ENCODE measurements around the gene TMTC3.
"Not testable (repeated sequence)": the region's sequence is repeated elsewhere in the genome, so short reads cannot be mapped to it uniquely, and the experiment has no call there.

Gene TMTC3

GRCh38 chr12:88207921-88208620 lies 66.0 kb downstream of the TMTC3 start:
- H3K4me1 ChIP-seq (ENCODE audit: control insufficient read depth, insufficient read depth, low read length), result no peaks in the 10 kb centered on the region
- H3K9ac ChIP-seq (ENCODE audit: low read length), result no peak overlapping the region
- no peaks in the 10 kb centered on the region for H3K36me3 ChIP-seq (ENCODE audit: control insufficient read depth, insufficient read depth, low read length)
- H3K4me3 ChIP-seq (ENCODE audit: low read length), result no peak overlapping the region
- no peak overlapping the region for H3K27ac ChIP-seq (ENCODE audit: low read depth, low read length)
- H3K27me3 ChIP-seq (ENCODE audit: control insufficient read depth, insufficient read depth, low read length), result no peaks in the 10 kb centered on the region

GRCh38 chr12:88208661-88209060 lies 66.6 kb downstream of the TMTC3 start:
- H3K36me3 ChIP-seq (ENCODE audit: control insufficient read depth, insufficient read depth, low read length), result no peaks in the 10 kb centered on the region
- no peaks in the 10 kb centered on the region for H3K4me1 ChIP-seq (ENCODE audit: control insufficient read depth, insufficient read depth, low read length)
- no peaks in the 10 kb centered on the region for H3K27me3 ChIP-seq (ENCODE audit: control insufficient read depth, insufficient read depth, low read length)
- no peak overlapping the region for H3K9ac ChIP-seq (ENCODE audit: low read length)
- H3K27ac ChIP-seq (ENCODE audit: low read depth, low read length), result no peak overlapping the region
- H3K4me3 ChIP-seq (ENCODE audit: low read length), result no peak overlapping the region

- H3K9ac ChIP-seq (ENCODE audit: low read length); H3K4me3 ChIP-seq (ENCODE audit: low read length); H3K27ac ChIP-seq (ENCODE audit: low read depth, low read length); H3K36me3 ChIP-seq (ENCODE audit: control insufficient read depth, insufficient read depth, low read length); H3K27me3 ChIP-seq (ENCODE audit: control insufficient read depth, insufficient read depth, low read length); H3K4me1 ChIP-seq (ENCODE audit: control insufficient read depth, insufficient read depth, low read length): not testable (repeated sequence)
Observed at GRCh38 chr12:88210311-88210710, 68.2 kb downstream of the TMTC3 start.

GRCh38 chr12:88218293-88218692 lies 76.2 kb downstream of the TMTC3 start:
- no peak overlapping the region for H3K9ac ChIP-seq (ENCODE audit: low read length)
- H3K27me3 ChIP-seq (ENCODE audit: control insufficient read depth, insufficient read depth, low read length), result no peaks in the 10 kb centered on the region
- H3K4me3 ChIP-seq (ENCODE audit: low read length), result no peak overlapping the region
- H3K36me3 ChIP-seq (ENCODE audit: control insufficient read depth, insufficient read depth, low read length), result no peaks in the 10 kb centered on the region
- H3K27ac ChIP-seq (ENCODE audit: low read depth, low read length), result no peak overlapping the region
- H3K4me1 ChIP-seq (ENCODE audit: control insufficient read depth, insufficient read depth, low read length), result no peaks in the 10 kb centered on the region

GRCh38 chr12:88219861-88220260 lies 77.8 kb downstream of the TMTC3 start:
- Histone ChIP-seq H3K27ac (ENCODE audit: low read depth, low read length) (no peak overlapping the region), H3K4me1 (ENCODE audit: control insufficient read depth, insufficient read depth, low read length) (no peaks in the 10 kb centered on the region), H3K9ac (ENCODE audit: low read length) (no peak overlapping the region), H3K4me3 (ENCODE audit: low read length) (no peak overlapping the region), H3K36me3 (ENCODE audit: control insufficient read depth, insufficient read depth, low read length) (no peaks in the 10 kb centered on the region), H3K27me3 (ENCODE audit: control insufficient read depth, insufficient read depth, low read length) (no peaks in the 10 kb centered on the region)

- Histone ChIP-seq H3K36me3 (ENCODE audit: control insufficient read depth, insufficient read depth, low read length) (no peaks in the 10 kb centered on the region), H3K27me3 (ENCODE audit: control insufficient read depth, insufficient read depth, low read length) (no peaks in the 10 kb centered on the region), H3K9ac (ENCODE audit: low read length) (no peak overlapping the region)
Observed at GRCh38 chr12:88223519-88223918, 81.4 kb downstream of the TMTC3 start.

GRCh38 chr12:88225776-88226175 lies 83.7 kb downstream of the TMTC3 start:
- Histone ChIP-seq H3K9ac (ENCODE audit: low read length) (no peak overlapping the region), H3K27ac (ENCODE audit: low read depth, low read length) (no peak overlapping the region), H3K36me3 (ENCODE audit: control insufficient read depth, insufficient read depth, low read length) (no peaks in the 10 kb centered on the region), H3K27me3 (ENCODE audit: control insufficient read depth, insufficient read depth, low read length) (no peaks in the 10 kb centered on the region), H3K4me3 (ENCODE audit: low read length) (no peak overlapping the region), H3K4me1 (ENCODE audit: control insufficient read depth, insufficient read depth, low read length) (no peaks in the 10 kb centered on the region)

More at GRCh38 chr12:88223519-88223918, 81.4 kb downstream of the TMTC3 start:
- H3K27ac ChIP-seq (ENCODE audit: low read depth, low read length), result no peak overlapping the region
- no peak overlapping the region for H3K4me3 ChIP-seq (ENCODE audit: low read length)
- H3K4me1 ChIP-seq (ENCODE audit: control insufficient read depth, insufficient read depth, low read length), result no peaks in the 10 kb centered on the region

- no peak overlapping the region for H3K4me3 ChIP-seq (ENCODE audit: low read length)
Observed at GRCh38 chr12:88227263-88227662, 85.2 kb downstream of the TMTC3 start.

GRCh38 chr12:88227871-88228270 lies 85.8 kb downstream of the TMTC3 start:
- Histone ChIP-seq H3K36me3 (ENCODE audit: control insufficient read depth, insufficient read depth, low read length) (no peaks in the 10 kb centered on the region), H3K4me1 (ENCODE audit: control insufficient read depth, insufficient read depth, low read length) (no peaks in the 10 kb centered on the region), H3K27me3 (ENCODE audit: control insufficient read depth, insufficient read depth, low read length) (no peaks in the 10 kb centered on the region), H3K4me3 (ENCODE audit: low read length) (no peak overlapping the region), H3K27ac (ENCODE audit: low read depth, low read length) (no peak overlapping the region), H3K9ac (ENCODE audit: low read length) (no peak overlapping the region)

More at GRCh38 chr12:88227263-88227662, 85.2 kb downstream of the TMTC3 start:
- Histone ChIP-seq H3K9ac (ENCODE audit: low read length) (no peak overlapping the region), H3K36me3 (ENCODE audit: control insufficient read depth, insufficient read depth, low read length) (no peaks in the 10 kb centered on the region), H3K4me1 (ENCODE audit: control insufficient read depth, insufficient read depth, low read length) (no peaks in the 10 kb centered on the region), H3K27me3 (ENCODE audit: control insufficient read depth, insufficient read depth, low read length) (no peaks in the 10 kb centered on the region), H3K27ac (ENCODE audit: low read depth, low read length) (no peak overlapping the region)

- no peaks in the 10 kb centered on the region for H3K36me3 ChIP-seq (ENCODE audit: control insufficient read depth, insufficient read depth, low read length)
- H3K27me3 ChIP-seq (ENCODE audit: control insufficient read depth, insufficient read depth, low read length), result no peaks in the 10 kb centered on the region
- no peaks in the 10 kb centered on the region for H3K4me1 ChIP-seq (ENCODE audit: control insufficient read depth, insufficient read depth, low read length)
- H3K27ac ChIP-seq (ENCODE audit: low read depth, low read length), result no peak overlapping the region
- no peak overlapping the region for H3K9ac ChIP-seq (ENCODE audit: low read length)
- H3K4me3 ChIP-seq (ENCODE audit: low read length), result no peak overlapping the region
Observed at GRCh38 chr12:88228720-88229119, 86.6 kb downstream of the TMTC3 start.

GRCh38 chr12:88230271-88230670 lies 88.2 kb downstream of the TMTC3 start:
- no peaks in the 10 kb centered on the region for H3K36me3 ChIP-seq (ENCODE audit: control insufficient read depth, insufficient read depth, low read length)
- H3K27me3 ChIP-seq (ENCODE audit: control insufficient read depth, insufficient read depth, low read length), result no peaks in the 10 kb centered on the region
- no peak overlapping the region for H3K27ac ChIP-seq (ENCODE audit: low read depth, low read length)
- no peak overlapping the region for H3K4me3 ChIP-seq (ENCODE audit: low read length)
- H3K9ac ChIP-seq (ENCODE audit: low read length), result no peak overlapping the region
- H3K4me1 ChIP-seq (ENCODE audit: control insufficient read depth, insufficient read depth, low read length), result no peaks in the 10 kb centered on the region

- H3K4me3 ChIP-seq (ENCODE audit: low read length), result no peak overlapping the region
- no peaks in the 10 kb centered on the region for H3K4me1 ChIP-seq (ENCODE audit: control insufficient read depth, insufficient read depth, low read length)
- H3K36me3 ChIP-seq (ENCODE audit: control insufficient read depth, insufficient read depth, low read length), result no peaks in the 10 kb centered on the region
- H3K9ac ChIP-seq (ENCODE audit: low read length), result no peak overlapping the region
- no peaks in the 10 kb centered on the region for H3K27me3 ChIP-seq (ENCODE audit: control insufficient read depth, insufficient read depth, low read length)
- H3K27ac ChIP-seq (ENCODE audit: low read depth, low read length), result no peak overlapping the region
Observed at GRCh38 chr12:88235183-88235833, 93.2 kb downstream of the TMTC3 start.

GRCh38 chr12:88237954-88238353 lies 95.8 kb downstream of the TMTC3 start:
- H3K4me1 ChIP-seq (ENCODE audit: control insufficient read depth, insufficient read depth, low read length), result peaks cover 3% of the 10 kb centered on the region
- H3K9ac ChIP-seq (ENCODE audit: low read length), result no peak overlapping the region

More at GRCh38 chr12:88237954-88238353, 95.8 kb downstream of the TMTC3 start:
- Histone ChIP-seq H3K27ac (ENCODE audit: low read depth, low read length) (no peak overlapping the region), H3K36me3 (ENCODE audit: control insufficient read depth, insufficient read depth, low read length) (no peaks in the 10 kb centered on the region), H3K27me3 (ENCODE audit: control insufficient read depth, insufficient read depth, low read length) (no peaks in the 10 kb centered on the region), H3K4me3 (ENCODE audit: low read length) (no peak overlapping the region)

Data from rectal smooth muscle tissue (tissue), 1 donor.